DND-41 (cell line): ENCODE measurements around the gene ULK1.

Experiments
- ATAC-seq: fragments of 200-7000 bp; cut with Tn5 transposase; 3 replicates; pipeline ENCODE4 v1.9.1; 2021; ENCODE audit warnings: low read depth; ENCODE audit not compliant: insufficient read depth
- DNase-seq: peaks from one replicate; pipeline ENCODE4 v3.0.0-alpha.2; 2020
- H2AFZ ChIP-seq: 2 replicates; pipeline ENCODE4 v1.6.0; 2012; ENCODE audit warnings: low read depth, low read length
- H3K27ac ChIP-seq: 2 replicates; pipeline ENCODE4 v1.5.1; 2012; ENCODE audit warnings: low read length, inconsistent platforms
- H3K27me3 ChIP-seq: fragments of 200-600 bp; sonication (generic); 2 replicates; pipeline ENCODE4 v1.6.0; 2012; ENCODE audit warnings: low read length, mild to moderate bottlenecking, inconsistent platforms; ENCODE audit not compliant: insufficient read depth, poor library complexity
- H3K36me3 ChIP-seq: 2 replicates; pipeline ENCODE4 v1.5.1; 2012; ENCODE audit warnings: low read length, inconsistent platforms; ENCODE audit not compliant: insufficient read depth
- H3K4me1 ChIP-seq: 2 replicates; pipeline ENCODE4 v1.5.1; 2012; ENCODE audit warnings: mild to moderate bottlenecking, low read length; ENCODE audit not compliant: insufficient read depth
- H3K4me2 ChIP-seq: 2 replicates; pipeline ENCODE4 v1.6.0; 2012; ENCODE audit warnings: mild to moderate bottlenecking, moderate library complexity, low read length, inconsistent platforms; ENCODE audit not compliant: insufficient read depth
- H3K4me3 ChIP-seq, 2 experiments: fragments of 200-600 bp in 1 of 2; shearing (Covaris generic) in 1 of 2; 2 replicates each; pipeline ENCODE4 v1.5.1; 2012 to 2016; ENCODE audit warnings: inconsistent platforms in 2 of 2, low read length in 2 of 2, mild to moderate bottlenecking in 2 of 2, low read depth in 1 of 2, moderate library complexity in 1 of 2
- H3K79me2 ChIP-seq: 2 replicates; pipeline ENCODE4 v1.6.0; 2012; ENCODE audit warnings: low read length, inconsistent platforms; ENCODE audit not compliant: insufficient read depth
- H3K9ac ChIP-seq: 2 replicates; pipeline ENCODE4 v1.6.0; 2012; ENCODE audit warnings: low read depth, mild to moderate bottlenecking, inconsistent platforms, low read length, moderate library complexity
- H3K9me3 ChIP-seq: 2 replicates; pipeline ENCODE4 v1.5.1; 2012; ENCODE audit warnings: low read length, moderate library complexity, mild to moderate bottlenecking, inconsistent platforms; ENCODE audit not compliant: insufficient read depth, severe bottlenecking
- H4K20me1 ChIP-seq: 2 replicates; pipeline ENCODE4 v1.6.0; 2012; ENCODE audit warnings: low read length; ENCODE audit not compliant: insufficient read depth
- CTCF ChIP-seq: IDR thresholded peaks from 2 replicates; pipeline ENCODE4 v1.5.1; 2012; ENCODE audit warnings: borderline replicate concordance, low read length, moderate library complexity, mild to moderate bottlenecking; ENCODE audit not compliant: poor library complexity, severe bottlenecking; ENCODE audit errors: extremely low read depth
- EZH2 ChIP-seq: IDR thresholded peaks from 3 replicates; pipeline ENCODE4 v1.6.1; 2012; ENCODE audit warnings: borderline replicate concordance, low read depth, mild to moderate bottlenecking, moderate library complexity, low read length, inconsistent platforms; ENCODE audit not compliant: severe bottlenecking

The ULK1 gene

GRCh38 chr12:131847456-131847855 lies 47.0 kb upstream of the ULK1 start:
- no peaks in the 10 kb centered on the region for H3K79me2 ChIP-seq
- 0 out of 2 replicates have a peak, but pooled peaks cover under 1% of the 10 kb centered on the region for H3K4me1 ChIP-seq
- H4K20me1 ChIP-seq = no peaks in the 10 kb centered on the region
- DNase-seq (no peak), ATAC-seq (no peak)
- H2AFZ ChIP-seq = no peak overlapping the region
- no peaks in the 10 kb centered on the region for H3K9me3 ChIP-seq
- no peaks in the 10 kb centered on the region for H3K27me3 ChIP-seq
- no peak overlapping the region for H3K4me2 ChIP-seq
- H3K36me3 ChIP-seq = no peaks in the 10 kb centered on the region
- no peak overlapping the region for H3K27ac ChIP-seq
- H3K9ac ChIP-seq = no peak overlapping the region
- H3K4me3 ChIP-seq = no peak overlapping the region
- TF ChIP-seq CTCF (no peak), EZH2 (no peak)

GRCh38 chr12:131848753-131849152 lies 45.7 kb upstream of the ULK1 start:
- no peak overlapping the region for H3K27ac ChIP-seq
- TF ChIP-seq CTCF (no peak), EZH2 (no peak)
- no peak overlapping the region for H3K4me2 ChIP-seq
- ATAC-seq (no peak), DNase-seq (no peak)
- 0 out of 2 replicates have a peak, but pooled peaks cover 4% of the 10 kb centered on the region for H3K4me1 ChIP-seq
- H2AFZ ChIP-seq = no peak overlapping the region
- H3K36me3 ChIP-seq = no peaks in the 10 kb centered on the region
- H3K79me2 ChIP-seq = no peaks in the 10 kb centered on the region
- no peak overlapping the region for H3K9ac ChIP-seq
- no peaks in the 10 kb centered on the region for H3K9me3 ChIP-seq
- no peaks in the 10 kb centered on the region; the same call in 1 of the 2 replicates for H4K20me1 ChIP-seq
- H3K27me3 ChIP-seq = no peaks in the 10 kb centered on the region
- no peak overlapping the region for H3K4me3 ChIP-seq

GRCh38 chr12:131849700-131850553 lies 44.5 kb upstream of the ULK1 start:
- H3K4me1 ChIP-seq = 0 out of 2 replicates have a peak, but pooled peaks cover 4% of the 10 kb centered on the region
- no peak overlapping the region for H2AFZ ChIP-seq
- H3K79me2 ChIP-seq = no peaks in the 10 kb centered on the region

GRCh38 chr12:131850856-131851559 lies 43.4 kb upstream of the ULK1 start:
- Histone ChIP-seq H3K79me2 (no peaks in the 10 kb centered on the region), H3K27ac (no peak overlapping the region), H3K4me2 (no peak overlapping the region), H3K4me3 (no peak overlapping the region), H3K27me3 (no peaks in the 10 kb centered on the region), H4K20me1 (no peaks in the 10 kb centered on the region; the same call in 1 of the 2 replicates), H3K9me3 (no peaks in the 10 kb centered on the region), H3K9ac (no peak overlapping the region), H3K4me1 (0 out of 2 replicates have a peak, but pooled peaks cover 4% of the 10 kb centered on the region), H2AFZ (no peak overlapping the region), H3K36me3 (no peaks in the 10 kb centered on the region)
- ATAC-seq (peak; percentile 48; the same call in 2 of the 3 replicates), DNase-seq (peak; percentile 17)
- TF ChIP-seq EZH2 = no peak
- peak; percentile 57 for TF ChIP-seq CTCF

More at GRCh38 chr12:131849700-131850553, 44.5 kb upstream of the ULK1 start:
- DNase-seq = no peak
- Histone ChIP-seq H3K4me3 (no peak overlapping the region), H3K9ac (no peak overlapping the region), H4K20me1 (no peaks in the 10 kb centered on the region; the same call in 1 of the 2 replicates), H3K27ac (no peak overlapping the region), H3K4me2 (no peak overlapping the region), H3K9me3 (no peaks in the 10 kb centered on the region), H3K36me3 (no peaks in the 10 kb centered on the region), H3K27me3 (no peaks in the 10 kb centered on the region)
- TF ChIP-seq EZH2 = no peak
- ATAC-seq = no peak
